Suppressor macrophage treated with lipopolysaccharide for 4 hours (primary cell): ENCODE measurements around the gene PLA2G4C.

Experiments
- DNase-seq: peaks from one replicate; pipeline ENCODE4 v3.0.0-alpha.2; 2020

Gene PLA2G4C, protein sequence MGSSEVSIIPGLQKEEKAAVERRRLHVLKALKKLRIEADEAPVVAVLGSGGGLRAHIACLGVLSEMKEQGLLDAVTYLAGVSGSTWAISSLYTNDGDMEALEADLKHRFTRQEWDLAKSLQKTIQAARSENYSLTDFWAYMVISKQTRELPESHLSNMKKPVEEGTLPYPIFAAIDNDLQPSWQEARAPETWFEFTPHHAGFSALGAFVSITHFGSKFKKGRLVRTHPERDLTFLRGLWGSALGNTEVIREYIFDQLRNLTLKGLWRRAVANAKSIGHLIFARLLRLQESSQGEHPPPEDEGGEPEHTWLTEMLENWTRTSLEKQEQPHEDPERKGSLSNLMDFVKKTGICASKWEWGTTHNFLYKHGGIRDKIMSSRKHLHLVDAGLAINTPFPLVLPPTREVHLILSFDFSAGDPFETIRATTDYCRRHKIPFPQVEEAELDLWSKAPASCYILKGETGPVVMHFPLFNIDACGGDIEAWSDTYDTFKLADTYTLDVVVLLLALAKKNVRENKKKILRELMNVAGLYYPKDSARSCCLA

DNA sequence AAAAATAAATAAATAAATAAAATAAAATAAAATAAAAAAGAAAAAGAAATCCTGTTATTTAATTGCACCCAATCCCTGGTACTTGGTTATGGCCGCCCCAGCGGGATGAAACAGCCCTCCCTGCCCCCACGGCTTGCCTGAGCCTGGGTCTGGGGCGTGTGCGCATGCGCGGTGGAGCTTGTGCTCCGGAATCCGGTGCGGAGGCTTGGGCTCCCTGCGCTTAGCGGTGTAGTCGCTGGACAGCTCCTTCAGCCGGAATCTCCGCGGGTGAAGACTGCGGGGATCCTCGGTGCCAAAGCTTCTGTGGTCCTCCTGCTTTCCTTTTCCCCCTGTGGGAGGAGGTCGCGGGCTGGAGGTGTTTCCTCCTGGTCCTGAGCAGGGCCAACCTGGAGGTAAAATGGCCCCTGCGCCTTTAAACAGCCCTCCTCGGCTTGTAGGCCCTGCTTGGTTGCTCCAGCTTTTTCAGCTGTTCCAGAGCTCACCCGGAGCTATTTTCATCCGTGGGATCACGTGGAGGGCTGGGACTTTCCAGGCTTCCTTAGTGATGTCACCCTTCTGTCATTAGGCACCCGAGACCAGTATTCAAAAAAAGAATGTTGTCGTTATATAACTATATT lies at the start of gene PLA2G4C:
Gene PLA2G4C, minus strand, starts transcription at position 468 of the 617 bp plus-strand sequence. CDS start 4,288 bp downstream, outside the sequence.
- peak; percentile 96 for DNase-seq

DNA sequence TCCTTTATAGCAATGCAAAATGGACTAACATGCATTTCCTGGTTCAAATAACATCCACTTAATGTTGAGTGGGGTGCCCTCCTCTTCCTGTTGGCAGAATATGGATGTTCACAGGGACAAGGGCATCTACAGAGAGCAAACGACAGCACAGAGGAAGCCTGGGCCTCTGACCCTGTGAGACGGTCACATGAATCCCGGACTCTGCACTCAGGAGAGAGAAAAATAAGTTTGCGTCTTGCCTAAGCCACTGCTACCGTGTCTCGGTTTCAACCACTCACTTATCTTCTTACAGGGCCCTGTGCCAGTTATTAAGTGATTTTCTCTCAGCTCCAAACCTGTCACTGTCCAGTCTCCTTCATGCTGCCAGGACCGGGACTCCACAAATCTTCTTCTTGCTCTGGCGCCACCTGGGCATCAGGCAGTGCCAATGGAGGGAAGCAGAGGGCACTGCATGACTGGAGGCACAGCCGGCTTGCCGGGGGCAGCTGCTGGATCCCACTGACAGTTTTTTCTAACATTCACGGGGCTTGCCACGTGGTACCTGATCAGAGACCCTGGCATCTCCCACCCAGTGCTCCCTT lies 47.7 kb upstream of the PLA2G4C start:
- no peak for DNase-seq

- DNase-seq, result no peak
Observed at GRCh38 chr19:48154003-48154402, 43.4 kb upstream of the PLA2G4C start.

DNA sequence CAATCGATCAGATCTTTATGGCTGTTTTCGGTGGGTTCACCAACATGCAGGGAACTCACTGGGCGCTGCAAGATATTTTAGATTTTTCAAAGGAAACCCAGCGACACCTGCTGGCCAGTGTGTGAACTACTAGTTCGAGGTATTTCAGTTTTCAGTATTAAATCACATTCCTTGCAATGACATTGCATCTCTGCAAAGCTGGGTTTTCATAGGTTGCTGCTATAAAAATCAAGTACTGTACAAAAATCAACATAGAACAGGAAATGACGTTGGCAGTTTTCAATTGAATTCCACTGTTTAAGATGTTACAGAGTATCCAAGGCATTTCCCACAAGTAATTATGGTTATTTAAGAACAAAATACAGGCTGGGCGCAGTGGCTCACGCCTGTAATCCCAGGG lies 41.9 kb upstream of the PLA2G4C start:
- peak; percentile 76 for DNase-seq

DNA sequence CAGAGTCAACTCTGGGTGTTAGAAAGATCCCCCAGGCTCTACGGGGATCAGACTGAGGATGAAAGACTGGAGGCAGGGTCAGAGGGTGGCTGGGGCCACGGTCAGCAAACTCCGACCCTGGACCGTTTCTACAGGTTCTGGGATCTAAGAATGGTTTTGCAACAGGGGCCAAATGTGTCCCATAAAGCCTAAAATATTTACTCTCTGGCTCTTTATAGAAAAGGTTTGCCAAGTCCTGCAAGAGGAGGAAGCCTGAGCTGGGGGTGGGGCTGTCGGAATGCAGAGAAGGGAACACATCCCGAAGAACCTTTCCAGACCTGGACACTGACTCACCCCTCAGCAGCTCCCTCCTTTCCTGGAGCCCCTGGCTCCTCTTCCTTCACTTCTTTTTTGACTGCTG lies 38.8 kb upstream of the PLA2G4C start:
- DNase-seq, result no peak

- no peak for DNase-seq
Observed at GRCh38 chr19:48148576-48148975, 38.0 kb upstream of the PLA2G4C start.

DNA sequence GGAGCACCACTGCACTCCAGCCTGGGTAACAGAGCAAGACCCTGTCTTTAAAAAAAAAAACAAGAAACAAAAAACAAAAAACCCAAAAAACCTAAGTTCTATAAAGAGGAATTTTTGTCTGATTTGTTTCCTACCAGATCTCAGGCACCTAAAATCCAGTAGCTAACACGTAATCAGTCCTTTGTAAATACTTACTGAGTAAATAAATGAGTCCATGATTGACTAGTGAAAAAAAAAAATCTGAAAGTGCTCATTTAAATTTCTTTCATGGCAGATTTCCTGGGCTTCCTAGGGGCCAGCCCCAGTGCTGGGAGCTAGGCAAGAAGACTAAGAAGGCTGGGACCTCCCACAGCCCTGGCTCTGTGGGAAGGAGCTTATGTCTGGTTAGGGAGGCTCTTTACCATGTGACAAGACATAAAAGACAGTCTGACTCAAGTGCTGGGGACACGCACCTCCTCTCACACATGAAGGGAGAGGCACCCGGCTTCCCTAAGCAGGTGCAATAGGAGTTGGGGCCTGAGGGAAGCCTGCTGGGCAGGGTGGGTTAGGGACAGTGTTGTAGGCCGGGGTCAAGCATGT lies 37.1 kb upstream of the PLA2G4C start:
- DNase-seq, result no peak

- DNase-seq, result no peak
Observed at GRCh38 chr19:48139053-48139452, 28.4 kb upstream of the PLA2G4C start.

DNA sequence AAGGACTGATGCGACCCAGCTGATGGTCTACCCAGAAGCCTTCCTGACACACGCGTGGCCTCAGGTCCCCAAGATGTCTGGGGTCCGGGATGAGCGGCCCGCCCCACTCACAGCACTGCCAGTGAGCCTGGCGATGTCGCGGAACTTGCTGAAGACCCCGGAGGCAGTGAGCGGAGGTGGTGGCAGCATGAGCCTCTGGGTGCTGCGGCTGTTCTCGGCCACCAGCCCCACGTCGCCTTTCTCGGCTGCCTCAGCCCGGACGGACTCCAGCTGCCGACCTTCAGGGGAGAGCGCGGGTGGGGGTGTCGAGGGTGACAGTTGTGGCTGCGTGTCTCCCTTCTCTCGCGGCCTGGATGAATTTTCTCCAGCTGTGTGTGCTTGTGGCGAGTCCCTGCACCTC lies 26.8 kb upstream of the PLA2G4C start:
- DNase-seq, result no peak

- no peak for DNase-seq
Observed at GRCh38 chr19:48136547-48136946, 25.9 kb upstream of the PLA2G4C start.

GRCh38 chr19:48135411-48135810 lies 24.8 kb upstream of the PLA2G4C start:
- no peak for DNase-seq

DNA sequence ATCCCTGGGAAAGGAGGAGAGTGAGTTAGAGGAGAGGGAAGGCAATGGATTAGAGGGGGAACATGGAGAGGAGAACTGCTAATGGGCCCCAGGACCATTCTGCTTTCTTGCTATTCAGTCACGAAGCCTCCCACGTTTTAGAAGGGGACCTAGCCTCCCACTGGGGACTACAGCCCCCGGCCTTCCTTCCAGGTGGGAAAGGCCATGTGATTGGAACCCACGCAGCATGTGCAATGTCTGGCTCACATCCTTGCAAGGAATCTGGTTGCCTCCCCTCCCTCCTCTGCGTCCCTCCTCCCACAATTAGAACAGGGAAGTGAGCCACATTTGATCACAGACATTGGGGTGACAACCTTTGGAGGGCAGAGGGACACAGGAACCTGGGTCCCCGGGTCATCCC lies 22.5 kb upstream of the PLA2G4C start:
- DNase-seq, result no peak

- DNase-seq, result no peak
Observed at GRCh38 chr19:48127561-48127960, 16.9 kb upstream of the PLA2G4C start.

DNA sequence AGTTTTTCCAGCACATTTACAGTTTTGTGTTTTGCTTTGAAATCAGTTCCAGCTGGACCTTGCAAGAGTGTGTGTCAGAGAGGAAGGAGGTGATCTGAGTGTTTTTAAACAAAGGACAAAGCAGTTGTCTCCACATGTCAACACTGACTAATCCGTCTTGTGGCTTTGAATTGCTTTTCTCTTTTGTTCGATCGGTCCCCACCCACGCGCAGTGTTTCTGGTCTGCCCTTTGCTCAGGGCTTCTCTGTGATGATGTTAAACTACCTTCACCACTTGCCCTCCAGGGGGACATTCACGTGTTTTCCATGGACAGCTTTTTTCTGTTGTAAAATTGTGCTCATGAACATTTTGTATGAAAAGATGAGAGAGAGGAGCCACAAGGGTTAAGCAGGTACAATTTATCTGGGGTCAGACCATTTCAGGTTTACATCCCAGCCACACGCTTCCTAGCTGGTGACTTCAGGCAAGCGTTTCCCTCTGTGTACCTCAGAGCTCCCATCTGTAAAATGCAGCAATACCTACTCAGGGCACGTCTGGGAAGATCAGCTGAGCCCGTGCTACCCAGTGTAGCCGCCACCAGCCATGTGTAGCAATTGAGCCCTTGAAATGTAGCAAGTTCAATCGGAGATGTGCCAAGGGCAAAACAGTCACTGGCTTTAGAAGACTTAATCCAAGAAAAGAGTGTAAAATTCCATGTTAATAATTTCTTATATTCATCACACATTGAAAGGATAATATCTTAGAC lies 13.5 kb upstream of the PLA2G4C start:
- DNase-seq, result peak; percentile 60

- DNase-seq, result no peak
Observed at GRCh38 chr19:48122421-48122820, 11.8 kb upstream of the PLA2G4C start.

GRCh38 chr19:48121909-48122371 lies 11.3 kb upstream of the PLA2G4C start:
- peak; percentile 39 for DNase-seq

- no peak for DNase-seq
Observed at GRCh38 chr19:48121066-48121465, 10.4 kb upstream of the PLA2G4C start.

DNA sequence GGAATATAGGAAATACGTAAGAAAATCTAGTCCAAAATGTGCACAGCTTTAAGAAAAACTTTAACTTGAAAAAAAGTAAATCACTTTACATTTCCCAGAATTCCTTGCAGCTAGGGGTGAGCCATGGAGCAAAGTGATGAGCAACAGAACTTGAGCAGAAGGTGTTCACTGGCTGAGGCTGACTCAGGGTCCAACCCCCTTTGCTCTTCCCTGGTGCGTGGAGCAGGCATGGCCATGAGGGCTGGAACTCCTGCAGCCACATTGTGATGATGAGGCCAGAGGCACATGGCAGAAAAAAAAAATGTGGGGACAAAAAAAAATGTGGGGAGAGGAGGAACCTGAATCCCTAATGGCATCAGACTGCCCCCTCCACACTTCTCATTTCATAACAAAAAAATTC lies 9.9 kb upstream of the PLA2G4C start:
- DNase-seq, result no peak

GRCh38 chr19:48118131-48118517 lies 7.5 kb upstream of the PLA2G4C start:
- peak; percentile 69 for DNase-seq

DNA sequence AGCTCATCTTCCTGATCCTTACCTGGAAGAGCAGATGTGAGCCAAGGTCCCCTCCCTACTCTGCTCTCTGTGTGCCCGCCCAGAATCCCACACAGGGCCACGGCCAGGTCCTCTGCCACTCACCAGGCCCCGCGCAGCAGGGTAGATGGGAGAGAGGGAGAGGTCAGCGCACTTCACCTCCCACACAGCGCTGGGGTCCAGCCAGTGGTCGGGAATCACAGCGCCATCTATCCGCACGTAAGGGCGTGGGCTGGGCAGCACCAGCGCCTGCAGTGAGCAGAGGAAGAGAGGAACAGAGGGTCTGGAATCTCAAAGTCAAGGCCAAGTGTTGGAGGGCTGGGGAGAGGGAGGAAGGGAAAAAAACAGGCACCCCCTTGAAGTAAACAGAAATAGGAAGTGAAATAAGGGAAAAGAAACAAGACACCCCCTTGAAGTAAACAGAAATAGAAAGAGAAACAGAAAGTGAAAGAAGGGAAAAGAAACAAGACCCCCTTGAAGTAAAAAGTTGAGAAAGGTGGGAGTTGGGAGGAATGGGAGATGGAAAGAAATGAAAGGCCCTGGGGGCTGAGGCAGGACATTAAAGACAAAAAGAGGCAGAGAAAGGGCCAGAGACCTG lies 7.0 kb upstream of the PLA2G4C start:
- peak; percentile 46 for DNase-seq

DNA sequence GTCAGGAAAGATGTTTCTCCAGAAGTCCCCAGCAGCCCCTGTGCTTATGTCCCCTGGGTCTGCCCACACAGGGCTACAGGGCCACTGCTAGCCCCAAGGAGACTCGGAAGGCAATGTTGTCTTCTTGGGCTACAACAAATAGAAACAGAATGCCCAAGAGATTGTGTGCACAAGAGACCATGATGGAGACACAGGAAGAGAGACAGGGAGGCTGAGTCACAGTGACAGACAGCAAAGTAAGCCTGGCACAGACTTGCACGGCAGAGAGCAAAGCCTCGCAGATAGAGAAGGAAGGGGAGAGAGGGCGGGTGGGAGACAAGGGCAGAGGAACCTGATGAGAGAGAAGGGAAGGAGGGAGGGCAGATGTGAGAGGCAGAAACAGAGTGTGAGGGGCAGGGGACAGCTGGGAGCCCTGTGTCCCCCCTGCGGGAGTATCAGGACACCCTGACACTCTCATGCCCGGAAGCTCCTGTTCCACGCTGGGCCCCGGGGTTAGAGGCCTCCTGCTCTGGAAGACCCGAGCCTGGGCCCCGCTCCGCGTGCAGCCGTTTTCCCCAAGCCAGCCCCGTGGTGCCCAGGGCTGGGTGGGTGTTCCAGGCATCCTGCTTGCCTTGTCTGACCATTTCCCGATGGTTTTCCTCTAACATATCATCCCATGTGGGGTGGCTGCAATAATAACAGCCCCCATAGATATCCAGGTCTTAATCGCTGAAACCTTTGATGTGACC lies 2.7 kb upstream of the PLA2G4C start:
- DNase-seq, result peak; percentile 46
